Measurements from ENCODE around the gene ACSL1. TPM values are rescaled to one million over a fixed set of nuclear protein-coding genes. Genes with fewer than 3 reads are reported as not detected.

ACSL1 gene
- total RNA-seq, result 10 to 100 TPM; 14.5 to 15.4 TPM

- Mint-ChIP-seq H3K27ac (peak within 1 kb of the TSS; percentile 89), H3K9me3 (no peaks in the 10 kb centered on the region), H3K27me3 (peaks cover 13% of the 10 kb centered on the region), H3K4me1 (peaks cover 40% of the 10 kb centered on the region), H3K4me3 (peak within 1 kb of the TSS; percentile 88), H3K36me3 (ENCODE audit: low read depth) (peaks cover 1% of the 10 kb centered on the region)
- ChIA-PET POLR2A (interaction anchor here (0.8 kb wide), 1 partner anchor 591 kb away, joined by 5 read pairs; no protein-coding TSS in a partner anchor), CTCF (interaction anchor here (2.4 kb wide), 1 partner anchor 11 kb away, joined by 12 read pairs; no protein-coding TSS in a partner anchor)
- DNase-seq, result peak; percentile 77
Observed at GRCh38 chr4:184825896-184826690, at the start of gene ACSL1. ACSL1 (minus strand) TSS chr4:184825968; CDS start chr4:184803514, 22,454 bp downstream.

- ChIA-PET POLR2A (no interaction called here), CTCF (interaction anchor here (0.5 to 1.4 kb wide), 2 partner anchors 10 to 284 kb away, joined by 4 to 5 read pairs; no protein-coding TSS in a partner anchor)
- no peak for DNase-seq
- Mint-ChIP-seq H3K27ac (no peak overlapping the region), H3K4me1 (no peaks in the 10 kb centered on the region), H3K36me3 (ENCODE audit: low read depth) (no peaks in the 10 kb centered on the region), H3K9me3 (no peaks in the 10 kb centered on the region), H3K27me3 (peaks cover 4% of the 10 kb centered on the region), H3K4me3 (no peak overlapping the region)
Observed at GRCh38 chr4:184873054-184873453, 47.3 kb upstream of the ACSL1 start.

- CTCF ChIA-PET, result no interaction called here
- POLR2A ChIA-PET, result no interaction called here
Observed at GRCh38 chr4:184870718-184871117, 45.0 kb upstream of the ACSL1 start.

GRCh38 chr4:184868623-184869022 is 42.9 kb upstream of the ACSL1 start:
- Mint-ChIP-seq H3K9me3 (no peaks in the 10 kb centered on the region), H3K36me3 (ENCODE audit: low read depth) (no peaks in the 10 kb centered on the region), H3K27ac (no peak overlapping the region), H3K27me3 (peaks cover 14% of the 10 kb centered on the region), H3K4me3 (no peak overlapping the region), H3K4me1 (no peaks in the 10 kb centered on the region)
- DNase-seq, result no peak
- CTCF ChIA-PET, result no interaction called here
- POLR2A ChIA-PET, result interaction anchor here (0.8 kb wide), 1 partner anchor 112 kb away, joined by 3 read pairs; no protein-coding TSS in a partner anchor

More at GRCh38 chr4:184870718-184871117, 45.0 kb upstream of the ACSL1 start:
- Mint-ChIP-seq H3K9me3 (no peaks in the 10 kb centered on the region), H3K4me3 (no peak overlapping the region), H3K36me3 (ENCODE audit: low read depth) (no peaks in the 10 kb centered on the region), H3K27me3 (peaks cover 2% of the 10 kb centered on the region), H3K27ac (no peak overlapping the region), H3K4me1 (no peaks in the 10 kb centered on the region)
- no peak for DNase-seq

- POLR2A ChIA-PET, result no interaction called here
- H3K9me3 Mint-ChIP-seq, result no peaks in the 10 kb centered on the region
- DNase-seq, result no peak
- CTCF ChIA-PET, result no interaction called here
- H3K4me1 Mint-ChIP-seq, result peaks cover 28% of the 10 kb centered on the region
- no peaks in the 10 kb centered on the region for H3K36me3 Mint-ChIP-seq (ENCODE audit: low read depth)
- no peak overlapping the region for H3K27ac Mint-ChIP-seq
- peaks cover 18% of the 10 kb centered on the region for H3K27me3 Mint-ChIP-seq
- H3K4me3 Mint-ChIP-seq, result no peak overlapping the region
Observed at GRCh38 chr4:184863916-184864315, 38.1 kb upstream of the ACSL1 start.

- CTCF ChIA-PET, result no interaction called here
- H3K4me1 Mint-ChIP-seq, result peaks cover 30% of the 10 kb centered on the region
- no peaks in the 10 kb centered on the region for H3K36me3 Mint-ChIP-seq (ENCODE audit: low read depth)
- POLR2A ChIA-PET, result no interaction called here
- H3K27ac Mint-ChIP-seq, result no peak overlapping the region
- peaks cover 18% of the 10 kb centered on the region for H3K27me3 Mint-ChIP-seq
- H3K9me3 Mint-ChIP-seq, result no peaks in the 10 kb centered on the region
- no peak for DNase-seq
- H3K4me3 Mint-ChIP-seq, result no peak overlapping the region
Observed at GRCh38 chr4:184861047-184861446, 35.3 kb upstream of the ACSL1 start.

- Mint-ChIP-seq H3K4me1 (peaks cover 34% of the 10 kb centered on the region), H3K4me3 (no peak overlapping the region), H3K27me3 (peaks cover 18% of the 10 kb centered on the region), H3K36me3 (ENCODE audit: low read depth) (no peaks in the 10 kb centered on the region), H3K9me3 (no peaks in the 10 kb centered on the region), H3K27ac (no peak overlapping the region)
- DNase-seq, result no peak
- POLR2A ChIA-PET, result no interaction called here
- CTCF ChIA-PET, result no interaction called here
Observed at GRCh38 chr4:184860018-184860779, 34.4 kb upstream of the ACSL1 start.

GRCh38 chr4:184857441-184858121 is 31.8 kb upstream of the ACSL1 start:
- Mint-ChIP-seq H3K4me1 (peaks cover 47% of the 10 kb centered on the region), H3K36me3 (ENCODE audit: low read depth) (no peaks in the 10 kb centered on the region), H3K9me3 (no peaks in the 10 kb centered on the region), H3K27me3 (no peaks in the 10 kb centered on the region), H3K27ac (no peak overlapping the region), H3K4me3 (no peak overlapping the region)
- no peak for DNase-seq
- CTCF ChIA-PET, result interaction anchor here (1.6 kb wide), 1 partner anchor 21 kb away, joined by 3 read pairs; no protein-coding TSS in a partner anchor
- POLR2A ChIA-PET, result no interaction called here

GRCh38 chr4:184856277-184856609 is 30.5 kb upstream of the ACSL1 start:
- CTCF ChIA-PET, result interaction anchor here (0.6 to 1.6 kb wide), 3 partner anchors 11 to 1868 kb away, joined by 3 to 6 read pairs (median 3); no protein-coding TSS in a partner anchor

GRCh38 chr4:184854673-184855072 is 28.9 kb upstream of the ACSL1 start:
- no peak for DNase-seq
- ChIA-PET POLR2A (no interaction called here), CTCF (interaction anchor here (1.1 kb wide), 1 partner anchor 43 kb away, joined by 3 read pairs; no protein-coding TSS in a partner anchor)
- Mint-ChIP-seq H3K36me3 (ENCODE audit: low read depth) (no peaks in the 10 kb centered on the region), H3K4me3 (no peak overlapping the region), H3K27me3 (no peaks in the 10 kb centered on the region), H3K9me3 (no peaks in the 10 kb centered on the region), H3K27ac (no peak overlapping the region), H3K4me1 (peaks cover 26% of the 10 kb centered on the region)

More at GRCh38 chr4:184856277-184856609, 30.5 kb upstream of the ACSL1 start:
- Mint-ChIP-seq H3K9me3 (no peaks in the 10 kb centered on the region), H3K27me3 (no peaks in the 10 kb centered on the region), H3K4me1 (peaks cover 42% of the 10 kb centered on the region), H3K36me3 (ENCODE audit: low read depth) (no peaks in the 10 kb centered on the region), H3K27ac (no peak overlapping the region), H3K4me3 (no peak overlapping the region)
- POLR2A ChIA-PET, result interaction anchor here (0.6 kb wide), 1 partner anchor 769 kb away, joined by 6 read pairs; no protein-coding TSS in a partner anchor
- DNase-seq, result no peak

- CTCF ChIA-PET, result no interaction called here
- peaks cover 24% of the 10 kb centered on the region for H3K4me1 Mint-ChIP-seq
- peaks cover 2% of the 10 kb centered on the region for H3K27me3 Mint-ChIP-seq
- no peak overlapping the region for H3K27ac Mint-ChIP-seq
- no peak for DNase-seq
- no peaks in the 10 kb centered on the region for H3K36me3 Mint-ChIP-seq (ENCODE audit: low read depth)
- no peak overlapping the region for H3K4me3 Mint-ChIP-seq
- H3K9me3 Mint-ChIP-seq, result no peaks in the 10 kb centered on the region
- POLR2A ChIA-PET, result no interaction called here
Observed at GRCh38 chr4:184853436-184853835, 27.7 kb upstream of the ACSL1 start.

- peaks cover 3% of the 10 kb centered on the region for H3K27me3 Mint-ChIP-seq
- POLR2A ChIA-PET, result no interaction called here
Observed at GRCh38 chr4:184851886-184852285, 26.1 kb upstream of the ACSL1 start.

GRCh38 chr4:184851200-184851541 is 25.4 kb upstream of the ACSL1 start:
- POLR2A ChIA-PET, result no interaction called here
- no peaks in the 10 kb centered on the region for H3K9me3 Mint-ChIP-seq
- H3K27ac Mint-ChIP-seq, result no peak overlapping the region
- H3K36me3 Mint-ChIP-seq (ENCODE audit: low read depth), result no peaks in the 10 kb centered on the region
- H3K4me3 Mint-ChIP-seq, result no peak overlapping the region
- CTCF ChIA-PET, result interaction anchor here (1.3 kb wide), 1 partner anchor 18 kb away, joined by 3 read pairs; no protein-coding TSS in a partner anchor
- peaks cover 23% of the 10 kb centered on the region for H3K4me1 Mint-ChIP-seq
- peak; percentile 19 for DNase-seq
- H3K27me3 Mint-ChIP-seq, result peaks cover 3% of the 10 kb centered on the region

More at GRCh38 chr4:184851886-184852285, 26.1 kb upstream of the ACSL1 start:
- DNase-seq, result no peak
- H3K9me3 Mint-ChIP-seq, result no peaks in the 10 kb centered on the region
- H3K27ac Mint-ChIP-seq, result no peak overlapping the region
- H3K4me3 Mint-ChIP-seq, result no peak overlapping the region
- CTCF ChIA-PET, result no interaction called here
- H3K36me3 Mint-ChIP-seq (ENCODE audit: low read depth), result no peaks in the 10 kb centered on the region
- peaks cover 24% of the 10 kb centered on the region for H3K4me1 Mint-ChIP-seq

Data from activated CD4-positive, alpha-beta T cell treated with anti-CD3 and anti-CD28 coated beads, Interleukin-2, amount 10 ng/mL, durations not matched to agents 7 days and 5 days (primary cell).